K562 (cell line): Measurements from ENCODE around the gene CTSH. TPM values are rescaled to one million over a fixed set of nuclear protein-coding genes. Genes with fewer than 3 reads are reported as not detected.

Experiments
- ATAC-seq: fragments of 200-7000 bp; cut with Tn5 transposase; 3 replicates; pipeline ENCODE4 v1.9.1; 2020; ENCODE audit warnings: moderate library complexity
- BruUV-seq: library from RNA; stranded (reverse); fragments of 400-500 nt; replicated peaks from 2 replicates; lab custom pipeline; 2021; lab: Mats Ljungman, UMichigan
- CTCF ChIA-PET: fragments of 300-600 bp; formaldehyde crosslinking; extraction: SDS; loops from one replicate; lab custom pipeline; 2021; ENCODE audit warnings: low intra/inter-chr PET ratio; lab: Yijun Ruan, JAX
- POLR2A ChIA-PET: fragments of 300-600, 350-650 bp; sonication (Branson Sonifier 250); formaldehyde crosslinking; extraction: SDS; loops from one replicate; lab custom pipeline; 2021; ENCODE audit warnings: antibody characterized with exemption, inconsistent platforms; lab: Yijun Ruan, JAX
- DNase-seq, 4 experiments: peaks; one replicate each; pipeline versions ENCODE4 v3.0.0 to v3.0.0-alpha.2; 2011 to 2018; ENCODE audit warnings: low spot score in 3 of 4, mixed read lengths in 3 of 4; ENCODE audit errors: extremely low read depth in 1 of 4
- FAIRE-seq: peaks from 2 replicates; lab custom pipeline; 2011; peaks lifted over from hg19 to GRCh38; lab: Jason Lieb, UNC
- H2AFZ ChIP-seq: 2 replicates; pipeline ENCODE4 v1.6.0; 2011; ENCODE audit warnings: low read depth, low read length, control low read depth, inconsistent platforms
- H3K27ac ChIP-seq: fragments of 200-600 bp; 3 replicates; pipeline ENCODE4 v1.8.0; 2011; ENCODE audit warnings: low read depth, mild to moderate bottlenecking, control low read depth, inconsistent platforms, low read length, moderate library complexity, mixed read lengths; ENCODE audit errors: extremely low read depth
- H3K27me3 ChIP-seq, 2 experiments: fragments of 300-600 bp in 1 of 2; 2 replicates in 1 of 2; 3 replicates in 1 of 2; pipeline versions ENCODE4 v1.6.0 to v1.8.0; 2011; ENCODE audit warnings: inconsistent platforms in 2 of 2, low read length in 2 of 2, mild to moderate bottlenecking in 1 of 2, mixed read lengths in 1 of 2, moderate library complexity in 1 of 2; ENCODE audit not compliant: control insufficient read depth in 2 of 2, insufficient read depth in 2 of 2
- H3K36me3 ChIP-seq: fragments of 300-600 bp; 3 replicates; pipeline ENCODE4 v1.8.0; 2011; ENCODE audit warnings: mild to moderate bottlenecking, low read length, inconsistent platforms; ENCODE audit not compliant: control insufficient read depth, insufficient read depth
- H3K4me1 ChIP-seq, 2 experiments: fragments of 200-600 bp in 1 of 2; replicated peaks in 1 of 2; 2 replicates in 1 of 2; 3 replicates in 1 of 2; pipeline versions ENCODE4 v1.5.1 to v1.8.0; 2011; ENCODE audit warnings: inconsistent platforms in 2 of 2, low read length in 2 of 2, mild to moderate bottlenecking in 1 of 2, mixed read lengths in 1 of 2, moderate library complexity in 1 of 2; ENCODE audit not compliant: control insufficient read depth in 2 of 2, insufficient read depth in 2 of 2
- H3K4me2 ChIP-seq: 2 replicates; pipeline ENCODE4 v1.6.1; 2011; ENCODE audit warnings: low read length, control low read depth, inconsistent platforms, mixed read lengths; ENCODE audit not compliant: insufficient read depth
- H3K4me3 ChIP-seq: fragments of 200-600 bp; sonication (generic), shearing (Covaris generic); 2 replicates; pipeline ENCODE4 v1.5.1; 2016; ENCODE audit warnings: control low read depth, inconsistent platforms
- H3K79me2 ChIP-seq: fragments of 200-600 bp; 3 replicates; pipeline ENCODE4 v1.8.0; 2011; ENCODE audit warnings: low read length, inconsistent platforms; ENCODE audit not compliant: control insufficient read depth, insufficient read depth
- H3K9ac ChIP-seq, 2 experiments: 2 replicates each; pipeline versions ENCODE4 v1.6.0 to v1.6.1; 2011; ENCODE audit warnings: low read depth in 2 of 2, low read length in 2 of 2, control low read depth in 1 of 2, inconsistent platforms in 1 of 2, mild to moderate bottlenecking in 1 of 2, mixed read lengths in 1 of 2; ENCODE audit not compliant: insufficient read depth in 1 of 2
- H3K9me1 ChIP-seq: one replicate; pipeline ENCODE4 v1.6.0; 2011; ENCODE audit warnings: inconsistent platforms, mild to moderate bottlenecking, low read length, moderate library complexity; ENCODE audit not compliant: control insufficient read depth, insufficient read depth
- H3K9me3 ChIP-seq: replicated peaks from 2 replicates; pipeline ENCODE4 v1.5.1; 2011; ENCODE audit warnings: low read depth, low read length, inconsistent platforms; ENCODE audit not compliant: control insufficient read depth, insufficient read depth
- H4K20me1 ChIP-seq: replicated peaks from 2 replicates; pipeline ENCODE4 v1.6.1; 2011; ENCODE audit warnings: low read length, inconsistent platforms, mixed read lengths; ENCODE audit not compliant: control insufficient read depth, insufficient read depth
- EHMT2 ChIP-seq: fragments of 450-650 bp; IDR thresholded peaks from 2 replicates; pipeline ENCODE4 v1.6.1; 2018; ENCODE audit warnings: antibody characterized with exemption
- YY1 ChIP-seq, 3 experiments: IDR thresholded peaks; 2 replicates each; pipeline ENCODE4 v1.6.1; 2011; ENCODE audit warnings: low read length in 2 of 3, mild to moderate bottlenecking in 2 of 3, moderate library complexity in 2 of 3, borderline replicate concordance in 1 of 3, control low read depth in 1 of 3, low read depth in 1 of 3; ENCODE audit not compliant: insufficient read depth in 3 of 3, insufficient replicate concordance in 2 of 3, control insufficient read depth in 1 of 3, insufficient read length in 1 of 3; ENCODE audit errors: extremely low read depth in 1 of 3
- WGBS: fragments of 100-300 bp; shearing (Covaris generic); methylation state at CpG from one replicate; pipeline ENCODE4 v1.1.6; 2016; ENCODE audit warnings: low coverage, mixed read lengths; ENCODE audit not compliant: insufficient coverage; ENCODE audit errors: missing lambda C conversion rate; 5-methylcytosine and 5-hydroxymethylcytosine counted together
- in situ Hi-C: fragments of 300-500 bp; cut with MboI; formaldehyde crosslinking; loops from 4 replicates; pipeline ENCODE4 v1.15.0; 2018; ENCODE audit warnings: inconsistent platforms, mixed read lengths
- intact Hi-C: fragments of 100-400 bp; cut with micrococcal nuclease; formaldehyde crosslinking; loops from 2 replicates; pipeline ENCODE4 v1.14.2; 2022
- polyA plus RNA-seq, 8 experiments: library from polyadenylated mRNA; depleted of rRNA in 4 of 8; stranded (reverse) in 5 of 8; unstranded in 3 of 8; fragments of >200 nt; fragmentation: Nextera tagmentation in 2 of 8; fragmentation: Illumina TruSeq in 1 of 8; extraction: Ambion mirVana in 2 of 8; extraction: Trizol in 1 of 8; gene quantifications; 2 replicates each; pipeline versions ENCODE4 v1.2.1 to v1.2.3, GENCODE V29; 2011 to 2014; ENCODE audit warnings: inconsistent platforms in 1 of 8, missing spikeins in 1 of 8
- total RNA-seq, 7 experiments: library from RNA; depleted of rRNA in 6 of 7; stranded (reverse); fragments of >200 nt in 6 of 7; fragmentation: Illumina TruSeq in 2 of 7; extraction: Trizol in 2 of 7; gene quantifications; 2 replicates each; pipeline versions ENCODE4 v1.2.1 to v1.2.3, GENCODE V29; 2011 to 2021; ENCODE audit warnings: low replicate concordance in 1 of 7
- TF ChIP-seq, protein P1 (sequence below): sonication (generic); formaldehyde crosslinking; IDR thresholded peaks from 2 replicates; pipeline ENCODE4 v1.9.0; 2022; ENCODE audit warnings: mild to moderate bottlenecking, missing genetic modification reagents
- TF ChIP-seq, protein P2 (sequence below): fragments of 450-650 bp; IDR thresholded peaks from one replicate; pipeline ENCODE4 v1.6.1; 2018; ENCODE audit warnings: mild to moderate bottlenecking, moderate library complexity; ENCODE audit not compliant: partially characterized antibody

The CTSH gene
- total and polyA plus RNA-seq, 9 of the 15 experiments (the other 6 are each of a cell fraction or from before 2014, with no cell fraction given) = 15.0 to 462 (median 173) TPM

DNA sequence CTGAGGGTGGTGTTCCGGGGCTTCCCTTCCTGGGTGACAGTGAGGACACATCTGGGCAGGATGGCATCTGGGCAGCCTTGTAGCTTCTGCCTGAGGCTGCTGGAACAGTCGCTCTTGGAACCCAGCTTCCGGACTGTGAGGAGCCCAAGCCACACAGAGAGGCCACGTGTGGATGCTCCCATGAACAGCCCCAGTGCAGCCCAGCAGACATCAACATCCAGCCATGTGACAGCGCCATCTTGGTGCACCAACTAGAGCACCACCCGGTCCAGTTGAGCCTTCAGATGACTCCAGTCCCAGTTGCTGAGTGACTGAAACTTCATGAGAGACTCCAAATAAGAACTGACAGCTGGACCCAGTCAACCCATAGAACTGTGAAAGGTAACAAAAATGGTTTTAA is 15.5 kb upstream of the CTSH start:
- Histone ChIP-seq H3K9me1 (no peaks in the 10 kb centered on the region), H3K4me1 (peaks cover 0 to 4% of the 10 kb centered on the region in 2 experiments; a peak in 2 of 5 replicates), H3K27me3 (no peaks in the 10 kb centered on the region), H3K27ac (no peak overlapping the region), H3K4me3 (no peak overlapping the region), H3K9me3 (no peaks in the 10 kb centered on the region), H4K20me1 (no peaks in the 10 kb centered on the region), H3K36me3 (no peaks in the 10 kb centered on the region), H3K79me2 (no peaks in the 10 kb centered on the region), H3K9ac (no peak overlapping the region), H2AFZ (peak overlapping the region; percentile 20), H3K4me2 (no peak overlapping the region)
- WGBS = 29% methylated on average over 6 of the region's 6 CpGs
- ChIA-PET CTCF (interaction anchor here (0.5 kb wide), 1 partner anchor 9 kb away, joined by 4 read pairs; no protein-coding TSS in a partner anchor), POLR2A (interaction anchor here (0.6 to 1.2 kb wide), 3 partner anchors 14 to 50 kb away, joined by 3 read pairs; no protein-coding TSS in a partner anchor)
- ATAC-seq (peak; percentile 74), FAIRE-seq (peak; percentile 68), DNase-seq (no peak)
- TF ChIP-seq, protein P1, sequence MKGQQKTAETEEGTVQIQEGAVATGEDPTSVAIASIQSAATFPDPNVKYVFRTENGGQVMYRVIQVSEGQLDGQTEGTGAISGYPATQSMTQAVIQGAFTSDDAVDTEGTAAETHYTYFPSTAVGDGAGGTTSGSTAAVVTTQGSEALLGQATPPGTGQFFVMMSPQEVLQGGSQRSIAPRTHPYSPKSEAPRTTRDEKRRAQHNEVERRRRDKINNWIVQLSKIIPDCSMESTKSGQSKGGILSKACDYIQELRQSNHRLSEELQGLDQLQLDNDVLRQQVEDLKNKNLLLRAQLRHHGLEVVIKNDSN (CRISPR knock-in tag) = peak; percentile 14; the same call in 1 of the 2 replicates
- TF ChIP-seq, protein P2, sequence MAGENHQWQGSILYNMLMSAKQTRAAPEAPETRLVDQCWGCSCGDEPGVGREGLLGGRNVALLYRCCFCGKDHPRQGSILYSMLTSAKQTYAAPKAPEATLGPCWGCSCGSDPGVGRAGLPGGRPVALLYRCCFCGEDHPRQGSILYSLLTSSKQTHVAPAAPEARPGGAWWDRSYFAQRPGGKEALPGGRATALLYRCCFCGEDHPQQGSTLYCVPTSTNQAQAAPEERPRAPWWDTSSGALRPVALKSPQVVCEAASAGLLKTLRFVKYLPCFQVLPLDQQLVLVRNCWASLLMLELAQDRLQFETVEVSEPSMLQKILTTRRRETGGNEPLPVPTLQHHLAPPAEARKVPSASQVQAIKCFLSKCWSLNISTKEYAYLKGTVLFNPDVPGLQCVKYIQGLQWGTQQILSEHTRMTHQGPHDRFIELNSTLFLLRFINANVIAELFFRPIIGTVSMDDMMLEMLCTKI = no peak
- TF ChIP-seq EHMT2 (peak; percentile 46; the same call in 1 of the 2 replicates), YY1 (IDR thresholded peaks at IDR 0.05; ENCODE audit: borderline replicate concordance in 1 of 3, control insufficient read depth in 1 of 3, extremely low read depth in 1 of 3, insufficient read depth in 3 of 3, insufficient read length in 1 of 3, insufficient replicate concordance in 2 of 3, low read depth in 1 of 3, low read length in 2 of 3) (peak in 2 of 3 experiments; percentile 37 to 73)
- intact Hi-C loops (no loop called here), in situ Hi-C loops (no loop called here)
- no TSS peak for BruUV-seq
